ENCODE measurements around the gene RPS6KA2.

Gene RPS6KA2

GRCh38 chr6:166477647-166478365 is 149.2 kb downstream of the RPS6KA2 start:
- DNase-seq, result no peak

GRCh38 chr6:166476634-166477215 is 150.3 kb downstream of the RPS6KA2 start:
- DNase-seq, result no peak

GRCh38 chr6:166476061-166476591 is 150.9 kb downstream of the RPS6KA2 start:
- no peak for DNase-seq

GRCh38 chr6:166474721-166475565 is 152.1 kb downstream of the RPS6KA2 start:
- DNase-seq, result no peak

- DNase-seq, result no peak
These were observed 153.0 kb downstream of the RPS6KA2 start for GRCh38 chr6:166473886-166474571.

GRCh38 chr6:166472636-166473035 is 154.4 kb downstream of the RPS6KA2 start:
- DNase-seq, result no peak

- DNase-seq, result no peak
These were observed 155.2 kb downstream of the RPS6KA2 start for GRCh38 chr6:166471797-166472260.

- DNase-seq, result no peak
These were observed 156.1 kb downstream of the RPS6KA2 start for GRCh38 chr6:166470863-166471410.

GRCh38 chr6:166470029-166470862 is 156.8 kb downstream of the RPS6KA2 start:
- DNase-seq, result no peak

GRCh38 chr6:166469426-166469961 is 157.6 kb downstream of the RPS6KA2 start:
- no peak for DNase-seq

GRCh38 chr6:166467436-166468000 is 159.5 kb downstream of the RPS6KA2 start:
- DNase-seq, result no peak

GRCh38 chr6:166466178-166467122 is 160.6 kb downstream of the RPS6KA2 start:
- no peak for DNase-seq

GRCh38 chr6:166465671-166466087 is 161.4 kb downstream of the RPS6KA2 start:
- no peak for DNase-seq

- DNase-seq, result no peak
These were observed 162.1 kb downstream of the RPS6KA2 start for GRCh38 chr6:166465003-166465399.

GRCh38 chr6:166464068-166465002 is 162.7 kb downstream of the RPS6KA2 start:
- no peak for DNase-seq

GRCh38 chr6:166463359-166464067 is 163.5 kb downstream of the RPS6KA2 start:
- DNase-seq, result no peak

- DNase-seq, result no peak
These were observed 164.5 kb downstream of the RPS6KA2 start for GRCh38 chr6:166462461-166463135.

Measured in NCI-H526 treated with DMSO at 0.1 percent for 48 hours (cell line).